Dendritic cell treated with granulocyte-macrophage colony-stimulating factor and Interleukin-4, amounts not matched to agents 40 ng/mL and 50 ng/mL, for 4 days (primary cell): Measurements from ENCODE around the gene GUCA2B.

ENCODE experiments used
- H3K27ac Mint-ChIP-seq: one replicate; pipeline ENCODE4 v1.8.0; 2022; ENCODE audit warnings: mild to moderate bottlenecking, mixed read lengths
- H3K27me3 Mint-ChIP-seq: one replicate; pipeline ENCODE4 v1.8.0; 2022; ENCODE audit warnings: mild to moderate bottlenecking, mixed read lengths
- H3K36me3 Mint-ChIP-seq: one replicate; pipeline ENCODE4 v1.8.0; 2022; ENCODE audit warnings: low read depth, mixed read lengths
- H3K4me1 Mint-ChIP-seq: one replicate; pipeline ENCODE4 v1.8.0; 2022; ENCODE audit warnings: low read depth, mixed read lengths
- H3K4me3 Mint-ChIP-seq: one replicate; pipeline ENCODE4 v1.8.0; 2022; ENCODE audit warnings: mild to moderate bottlenecking, moderate library complexity, mixed read lengths
- H3K9me3 Mint-ChIP-seq: one replicate; pipeline ENCODE4 v1.8.0; 2022; ENCODE audit warnings: mixed read lengths
- intact Hi-C: fragments of 100-400 bp; cut with micrococcal nuclease; formaldehyde crosslinking; loops from one replicate; pipeline ENCODE4 v1.15.0; 2022

GUCA2B gene

DNA sequence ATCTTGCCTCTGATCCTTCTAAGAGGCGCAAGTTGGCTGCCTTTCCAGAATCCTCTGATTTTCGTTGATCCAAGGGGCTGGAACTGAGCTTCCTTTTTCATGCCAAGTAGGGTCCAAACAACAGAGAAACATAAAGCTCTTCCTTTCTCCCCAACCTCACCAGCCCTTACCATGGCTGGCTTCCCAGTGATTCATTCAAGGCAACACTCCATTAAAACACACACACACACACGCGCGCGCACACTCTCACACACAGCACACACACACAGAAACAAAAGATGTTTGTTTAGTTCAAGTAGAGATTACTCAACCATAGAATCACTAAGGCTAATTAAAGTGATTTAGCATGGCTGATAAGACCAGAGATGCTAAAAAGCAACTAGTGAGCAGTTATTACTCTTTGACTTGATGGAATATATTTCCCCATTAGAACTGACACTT is 24.4 kb downstream of the GUCA2B start:
- Mint-ChIP-seq H3K27ac (no peak overlapping the region), H3K36me3 (peaks cover 51% of the 10 kb centered on the region), H3K27me3 (no peaks in the 10 kb centered on the region), H3K4me1 (no peaks in the 10 kb centered on the region), H3K4me3 (no peak overlapping the region), H3K9me3 (no peaks in the 10 kb centered on the region)
- intact Hi-C loops: loop anchor here (10.0 kb wide), 1 partner anchor 147 kb away; no protein-coding TSS in a partner anchor

DNA sequence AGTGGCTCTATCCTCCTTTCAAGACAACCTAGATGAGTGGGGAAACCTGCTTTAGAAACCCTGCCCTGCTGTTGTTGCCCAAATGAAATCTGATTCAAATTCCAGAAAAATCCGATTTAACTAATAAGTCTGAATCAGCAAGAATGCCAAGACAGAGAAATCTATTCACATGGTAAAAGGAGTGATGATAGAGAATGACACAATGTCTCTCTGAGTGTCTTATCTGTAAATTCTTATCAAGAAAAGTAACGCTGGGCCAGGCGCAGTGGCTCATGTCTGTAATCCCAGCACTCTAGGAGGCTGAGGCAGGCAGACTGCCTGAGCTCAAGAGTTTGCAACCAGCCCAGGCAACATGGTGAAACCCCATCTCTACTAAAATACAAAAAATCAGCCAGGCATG is 25.0 kb downstream of the GUCA2B start:
- Mint-ChIP-seq H3K9me3 (no peaks in the 10 kb centered on the region), H3K4me1 (no peaks in the 10 kb centered on the region), H3K4me3 (no peak overlapping the region), H3K27ac (no peak overlapping the region), H3K36me3 (peaks cover 58% of the 10 kb centered on the region), H3K27me3 (no peaks in the 10 kb centered on the region)
- intact Hi-C loops: loop anchor here (10.0 kb wide), 1 partner anchor 147 kb away; no protein-coding TSS in a partner anchor

DNA sequence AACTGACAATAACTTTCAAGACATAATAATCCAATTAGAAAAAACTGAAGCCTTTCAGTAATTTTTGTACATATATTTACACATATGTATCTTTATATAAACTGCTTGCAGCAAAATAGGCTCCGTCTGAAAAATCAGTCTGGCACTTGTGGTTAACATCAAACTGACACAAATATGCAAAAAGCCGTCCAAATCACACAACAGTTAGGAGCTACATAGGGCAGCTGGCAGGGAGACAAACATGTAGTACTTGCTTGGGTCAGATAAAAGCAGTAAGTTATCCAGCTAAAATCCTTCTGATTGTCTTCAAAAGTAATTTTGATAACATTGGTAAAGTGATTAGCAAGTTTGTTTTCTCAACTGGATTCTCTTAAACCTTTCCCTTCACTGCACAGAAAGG is 26.1 kb downstream of the GUCA2B start:
- no peak overlapping the region for H3K4me3 Mint-ChIP-seq
- H3K4me1 Mint-ChIP-seq: no peaks in the 10 kb centered on the region
- no peaks in the 10 kb centered on the region for H3K27me3 Mint-ChIP-seq
- intact Hi-C loops: loop anchor here (10.0 kb wide), 1 partner anchor 146 kb away; no protein-coding TSS in a partner anchor
- H3K9me3 Mint-ChIP-seq: no peaks in the 10 kb centered on the region
- peaks cover 64% of the 10 kb centered on the region for H3K36me3 Mint-ChIP-seq
- no peak overlapping the region for H3K27ac Mint-ChIP-seq

DNA sequence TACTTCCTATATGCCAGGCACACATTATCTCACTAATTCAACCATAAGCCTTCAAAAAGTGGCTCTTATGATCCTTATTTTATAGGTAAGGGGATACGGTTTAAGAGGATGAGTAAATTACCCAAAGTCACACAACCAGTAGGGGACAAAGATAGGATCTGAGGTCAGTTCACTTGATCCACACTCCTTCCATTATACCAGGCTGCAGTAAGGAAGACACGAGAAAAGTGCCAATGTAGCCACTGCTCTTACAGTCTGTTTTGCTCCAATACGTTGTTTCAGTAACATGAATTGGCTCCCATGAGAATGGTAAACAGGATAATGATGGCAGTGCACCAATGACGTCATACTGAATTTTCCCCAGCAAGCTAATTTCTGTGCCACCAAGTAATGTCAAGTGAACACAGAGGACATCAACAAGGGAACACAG is 26.7 kb downstream of the GUCA2B start:
- no peak overlapping the region for H3K4me3 Mint-ChIP-seq
- peaks cover 70% of the 10 kb centered on the region for H3K36me3 Mint-ChIP-seq
- intact Hi-C loops: loop anchor here (10.0 kb wide), 1 partner anchor 145 kb away; no protein-coding TSS in a partner anchor
- no peaks in the 10 kb centered on the region for H3K4me1 Mint-ChIP-seq
- no peaks in the 10 kb centered on the region for H3K27me3 Mint-ChIP-seq
- no peak overlapping the region for H3K27ac Mint-ChIP-seq
- H3K9me3 Mint-ChIP-seq: no peaks in the 10 kb centered on the region

DNA sequence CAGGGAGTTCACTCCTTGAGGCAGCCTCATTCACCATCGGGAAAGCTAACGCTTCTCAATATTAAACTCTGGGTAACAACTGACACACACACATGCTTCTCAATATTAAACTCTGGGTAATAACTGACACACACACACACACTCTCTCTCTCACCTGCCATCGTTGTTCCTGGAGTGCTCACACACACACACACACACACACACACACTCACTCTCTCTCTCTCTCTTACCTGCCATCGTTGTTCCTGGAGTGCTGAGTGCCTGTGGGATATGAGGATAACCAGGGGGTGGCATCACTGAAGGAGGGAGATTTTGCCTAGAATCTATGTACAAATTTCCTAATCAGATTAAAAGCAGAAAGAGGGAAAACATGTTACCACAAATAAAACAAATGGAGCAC is 28.5 kb downstream of the GUCA2B start:
- no peak overlapping the region for H3K27ac Mint-ChIP-seq
- H3K4me1 Mint-ChIP-seq: no peaks in the 10 kb centered on the region
- H3K4me3 Mint-ChIP-seq: no peak overlapping the region
- H3K9me3 Mint-ChIP-seq: no peaks in the 10 kb centered on the region
- peaks cover 85% of the 10 kb centered on the region for H3K36me3 Mint-ChIP-seq
- intact Hi-C loops: no loop called here
- H3K27me3 Mint-ChIP-seq: no peaks in the 10 kb centered on the region

DNA sequence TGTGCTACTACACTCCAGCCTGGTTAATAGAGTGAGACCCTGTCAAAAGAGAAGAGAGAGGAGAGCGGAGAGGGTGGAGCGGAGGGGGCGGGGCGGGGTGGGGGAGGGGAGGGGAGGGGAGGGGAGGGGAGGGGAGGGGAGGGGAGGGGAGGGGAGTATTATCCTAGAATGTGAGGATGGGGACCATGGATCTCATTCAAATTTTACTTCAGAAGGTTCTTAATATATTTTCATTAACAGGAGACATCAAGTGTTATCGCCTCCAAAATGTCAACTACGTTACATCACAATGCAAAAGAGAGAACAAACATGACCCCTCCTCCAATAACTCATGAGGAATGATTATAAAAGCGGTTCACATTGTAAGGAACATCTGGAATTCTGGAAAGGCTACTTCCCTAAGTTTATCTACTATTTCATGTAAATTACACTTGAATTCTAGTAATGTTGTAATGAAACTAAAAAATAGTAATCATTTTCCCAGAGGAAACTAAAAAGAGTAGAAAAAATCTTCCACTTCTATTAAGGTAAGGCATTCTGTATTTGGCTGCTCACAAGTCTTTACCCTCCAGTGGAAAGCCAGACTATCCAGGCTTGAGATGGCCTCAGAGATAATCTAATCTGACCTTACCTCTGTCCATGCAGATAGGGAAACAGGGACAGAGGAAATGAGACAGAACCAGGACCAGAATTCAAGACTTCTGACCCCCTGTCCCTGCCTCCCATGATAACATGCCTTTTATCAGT is 30.2 kb downstream of the GUCA2B start:
- no peak overlapping the region for H3K27ac Mint-ChIP-seq
- intact Hi-C loops: no loop called here
- no peaks in the 10 kb centered on the region for H3K4me1 Mint-ChIP-seq
- no peak overlapping the region for H3K4me3 Mint-ChIP-seq
- H3K27me3 Mint-ChIP-seq: no peaks in the 10 kb centered on the region
- no peaks in the 10 kb centered on the region for H3K9me3 Mint-ChIP-seq
- peaks cover 87% of the 10 kb centered on the region for H3K36me3 Mint-ChIP-seq

DNA sequence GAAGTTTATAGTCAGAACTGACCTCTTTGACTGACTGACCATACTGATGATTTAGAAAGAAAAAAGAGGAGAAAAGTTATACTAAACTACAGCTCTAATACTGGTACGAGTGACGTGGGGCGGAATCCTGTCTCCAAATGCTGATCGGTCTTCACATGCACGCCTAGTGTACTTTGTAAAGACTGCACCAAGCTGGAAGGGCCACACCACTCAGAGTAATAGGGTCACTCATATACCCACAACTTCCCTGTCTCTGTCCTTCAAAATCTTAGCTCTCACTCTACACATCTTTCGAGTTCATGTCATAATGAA is 30.7 kb downstream of the GUCA2B start:
- Mint-ChIP-seq H3K27ac (no peak overlapping the region), H3K9me3 (no peaks in the 10 kb centered on the region), H3K36me3 (peaks cover 87% of the 10 kb centered on the region), H3K4me3 (no peak overlapping the region), H3K27me3 (no peaks in the 10 kb centered on the region), H3K4me1 (no peaks in the 10 kb centered on the region)
- intact Hi-C loops: no loop called here

DNA sequence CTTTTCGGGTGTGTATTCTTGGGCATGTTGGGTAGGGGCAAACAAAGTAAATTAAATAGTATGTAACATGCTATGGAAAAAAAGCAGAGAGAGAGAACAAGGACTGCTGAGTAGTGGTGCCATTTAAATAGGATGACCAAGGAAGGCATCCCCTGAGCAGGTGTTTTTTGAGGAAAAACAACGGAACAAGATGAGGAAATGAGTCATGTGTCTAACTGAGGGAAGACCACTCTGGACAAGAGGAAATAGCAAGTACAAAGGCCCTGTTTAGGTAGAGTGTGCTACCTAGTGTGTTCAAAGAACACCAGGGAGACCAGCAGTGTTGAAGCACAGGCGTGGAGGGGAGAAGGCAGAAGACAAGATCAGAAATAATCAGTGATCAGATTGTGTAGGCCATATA is 31.4 kb downstream of the GUCA2B start:
- Mint-ChIP-seq H3K4me3 (no peak overlapping the region), H3K4me1 (no peaks in the 10 kb centered on the region), H3K27ac (no peak overlapping the region), H3K9me3 (no peaks in the 10 kb centered on the region), H3K27me3 (no peaks in the 10 kb centered on the region), H3K36me3 (peaks cover 84% of the 10 kb centered on the region)
- intact Hi-C loops: no loop called here

DNA sequence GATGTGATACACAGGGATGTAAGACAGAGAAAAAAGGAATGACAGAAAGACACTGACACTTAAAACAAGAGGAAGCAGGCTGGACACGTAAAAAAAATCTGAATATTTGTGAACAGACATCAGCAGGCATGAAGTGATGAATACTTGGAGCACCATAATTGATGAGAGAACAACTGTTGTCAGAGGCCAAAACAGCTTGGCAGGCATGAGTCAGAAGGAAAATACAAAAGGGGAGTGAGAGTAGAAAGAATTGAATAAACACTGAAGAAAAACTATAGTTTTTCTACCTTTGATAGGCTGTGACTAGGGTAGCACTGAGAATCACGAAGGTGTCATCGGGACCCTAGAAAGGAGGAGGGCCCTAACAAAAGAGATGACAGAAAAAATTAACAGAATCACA is 32.9 kb downstream of the GUCA2B start:
- H3K36me3 Mint-ChIP-seq: peaks cover 86% of the 10 kb centered on the region
- H3K27me3 Mint-ChIP-seq: no peaks in the 10 kb centered on the region
- intact Hi-C loops: no loop called here
- H3K27ac Mint-ChIP-seq: no peak overlapping the region
- H3K9me3 Mint-ChIP-seq: no peaks in the 10 kb centered on the region
- H3K4me3 Mint-ChIP-seq: no peak overlapping the region
- no peaks in the 10 kb centered on the region for H3K4me1 Mint-ChIP-seq

DNA sequence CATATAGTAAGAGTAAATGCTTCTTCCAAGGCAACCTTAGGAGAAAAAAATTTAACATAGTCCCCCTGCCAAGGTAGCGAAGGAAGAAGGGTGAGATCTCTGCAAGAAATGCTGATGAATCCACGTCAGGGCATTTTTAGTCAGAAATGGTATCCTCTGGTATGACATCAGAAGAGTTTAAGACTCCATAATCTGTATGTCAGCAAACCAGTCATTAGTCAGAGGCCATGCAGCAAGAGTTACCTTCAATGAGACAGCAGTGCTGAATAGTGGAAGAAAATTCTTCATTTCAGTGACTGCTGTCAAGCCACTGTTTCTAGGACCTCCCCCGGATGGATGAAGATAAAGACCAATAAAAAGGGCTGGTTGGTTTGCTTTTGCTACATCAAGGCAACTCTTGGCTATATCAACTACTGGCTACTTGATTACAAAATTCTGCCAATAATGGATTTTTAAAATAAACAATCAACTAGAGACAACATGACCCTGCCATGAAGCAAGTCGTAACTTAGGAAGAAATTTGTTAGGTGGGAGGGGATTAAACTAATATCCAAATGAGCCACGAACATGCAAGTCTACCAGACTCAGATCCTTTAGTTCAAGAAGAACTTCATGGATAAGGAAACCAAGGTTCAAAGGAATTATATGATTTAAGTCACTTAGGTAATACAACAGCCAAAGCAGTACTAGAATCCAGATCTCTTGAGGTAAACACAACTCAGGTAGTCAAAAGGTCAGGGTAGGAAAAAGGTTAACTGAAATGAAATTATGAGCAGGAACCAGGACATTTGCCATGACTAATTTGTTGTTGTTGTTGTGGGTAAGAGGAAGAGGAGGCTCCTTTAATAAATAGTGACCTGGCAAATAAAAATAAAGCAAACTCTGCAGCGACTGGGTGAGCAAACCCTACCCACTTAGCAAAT is 37.0 kb downstream of the GUCA2B start:
- Mint-ChIP-seq H3K27me3 (no peaks in the 10 kb centered on the region), H3K4me1 (peaks cover 5% of the 10 kb centered on the region), H3K9me3 (no peaks in the 10 kb centered on the region), H3K36me3 (peaks cover 59% of the 10 kb centered on the region), H3K27ac (no peak overlapping the region), H3K4me3 (no peak overlapping the region)
- intact Hi-C loops: no loop called here

DNA sequence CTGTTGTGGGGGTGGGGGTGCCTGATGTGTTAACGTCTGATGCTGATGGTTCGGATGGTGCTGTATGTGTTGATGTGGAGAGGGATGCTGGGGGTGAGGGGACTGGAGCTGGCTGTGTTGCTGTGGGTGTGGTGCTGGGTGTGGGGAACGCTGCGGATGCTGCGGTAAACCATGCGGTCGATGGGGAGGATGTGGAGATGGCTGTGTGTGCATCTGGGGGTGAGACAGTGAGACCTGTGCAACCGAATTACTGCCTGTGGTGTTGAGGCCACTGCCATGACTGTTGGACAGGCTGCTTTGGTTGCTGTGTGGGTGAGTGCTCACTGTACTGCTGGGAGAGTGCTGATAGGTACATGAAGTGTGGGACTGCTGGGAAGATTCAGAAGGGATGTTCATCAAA is 38.1 kb downstream of the GUCA2B start:
- Mint-ChIP-seq H3K27ac (no peak overlapping the region), H3K36me3 (peaks cover 49% of the 10 kb centered on the region), H3K4me3 (no peak overlapping the region), H3K9me3 (no peaks in the 10 kb centered on the region), H3K4me1 (peaks cover 5% of the 10 kb centered on the region), H3K27me3 (no peaks in the 10 kb centered on the region)
- intact Hi-C loops: no loop called here

DNA sequence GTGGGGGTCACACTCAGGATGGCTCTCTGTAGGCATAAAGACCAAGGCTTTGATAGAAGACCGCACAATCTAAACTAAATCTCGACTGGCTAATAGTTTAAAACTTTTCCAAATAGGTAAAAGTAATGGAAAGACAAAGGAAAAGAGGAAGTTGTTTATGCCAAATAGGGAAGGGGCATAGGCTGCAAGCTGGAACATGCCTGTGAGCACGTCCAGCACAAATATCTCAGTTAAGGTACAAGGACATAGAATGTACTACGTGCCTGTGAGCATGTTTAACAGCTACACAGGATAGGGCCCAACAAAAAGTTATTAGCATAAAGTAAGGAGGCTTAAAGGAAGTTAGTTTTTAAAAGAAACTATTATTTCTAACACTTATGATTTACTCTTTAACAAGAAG is 38.9 kb downstream of the GUCA2B start:
- H3K4me1 Mint-ChIP-seq: peaks cover 5% of the 10 kb centered on the region
- no peaks in the 10 kb centered on the region for H3K27me3 Mint-ChIP-seq
- peaks cover 49% of the 10 kb centered on the region for H3K36me3 Mint-ChIP-seq
- no peak overlapping the region for H3K27ac Mint-ChIP-seq
- intact Hi-C loops: no loop called here
- no peak overlapping the region for H3K4me3 Mint-ChIP-seq
- H3K9me3 Mint-ChIP-seq: no peaks in the 10 kb centered on the region

DNA sequence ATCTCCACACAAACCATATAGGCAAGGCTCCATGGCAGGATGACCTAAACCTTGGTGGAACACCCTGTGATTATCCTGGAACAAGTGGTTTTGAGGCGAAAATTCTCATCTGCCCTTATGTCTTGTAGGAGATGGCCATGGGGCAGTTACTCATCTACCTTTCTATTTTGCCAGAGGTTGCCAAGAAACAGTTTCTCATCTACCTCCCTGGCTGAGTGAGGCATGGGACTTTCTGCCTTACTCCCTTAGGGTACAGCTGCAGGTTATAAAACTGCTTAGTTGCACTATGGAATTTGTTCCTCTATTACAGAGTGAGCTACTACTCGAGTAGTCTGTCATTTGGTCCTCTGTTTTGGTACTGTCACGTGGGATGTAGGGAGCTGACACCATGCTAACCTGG is 42.6 kb downstream of the GUCA2B start:
- Mint-ChIP-seq H3K4me3 (no peak overlapping the region), H3K36me3 (peaks cover 45% of the 10 kb centered on the region), H3K9me3 (no peaks in the 10 kb centered on the region), H3K27me3 (no peaks in the 10 kb centered on the region), H3K27ac (no peak overlapping the region), H3K4me1 (peaks cover 5% of the 10 kb centered on the region)
- intact Hi-C loops: no loop called here

DNA sequence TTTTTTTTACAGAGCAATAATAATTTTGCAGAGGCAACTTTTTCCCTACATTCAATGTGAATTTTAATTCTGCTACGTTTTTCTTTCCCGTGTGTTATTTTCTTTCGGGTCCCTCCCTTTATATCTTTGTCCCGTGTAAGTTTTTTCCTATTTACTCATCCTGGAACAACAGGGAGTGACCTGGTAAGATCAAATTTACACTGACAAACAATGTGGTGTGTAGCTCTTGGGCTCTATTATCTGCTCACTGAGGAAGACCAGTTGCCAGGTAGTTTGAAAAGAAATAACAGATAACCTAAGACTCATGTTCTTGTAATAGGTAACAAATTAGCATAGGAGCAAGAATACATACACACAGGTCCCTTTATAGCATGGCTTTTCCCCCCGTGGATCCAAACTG is 45.0 kb downstream of the GUCA2B start:
- H3K4me3 Mint-ChIP-seq: no peak overlapping the region
- intact Hi-C loops: no loop called here
- no peak overlapping the region for H3K27ac Mint-ChIP-seq

More for the DNA sequence above, 45.0 kb downstream of the GUCA2B start:
- peaks cover 16% of the 10 kb centered on the region for H3K9me3 Mint-ChIP-seq
- no peaks in the 10 kb centered on the region for H3K4me1 Mint-ChIP-seq
- peaks cover 57% of the 10 kb centered on the region for H3K36me3 Mint-ChIP-seq
- H3K27me3 Mint-ChIP-seq: no peaks in the 10 kb centered on the region
